Left ventricle myocardium inferior (tissue), 1 donor: Measurements from ENCODE around the gene LIX1L. TPM values are rescaled to one million over a fixed set of nuclear protein-coding genes. Genes with fewer than 3 reads are reported as not detected.

ENCODE experiments used
- DNase-seq: peaks from one replicate; pipeline ENCODE4 v3.0.0-alpha.2; 2020
- H3K27ac ChIP-seq: fragments of 200-600 bp; replicated peaks from 2 replicates; pipeline ENCODE4 v1.8.0; 2021
- H3K27me3 ChIP-seq: fragments of 200-600 bp; 2 replicates; pipeline ENCODE4 v1.8.0; 2021; ENCODE audit warnings: low read depth
- H3K36me3 ChIP-seq: fragments of 200-600 bp; 2 replicates; pipeline ENCODE4 v1.8.0; 2021
- H3K4me1 ChIP-seq: fragments of 200-600 bp; 2 replicates; pipeline ENCODE4 v1.8.0; 2021
- H3K4me3 ChIP-seq: fragments of 200-600 bp; 2 replicates; pipeline ENCODE4 v1.8.0; 2021; ENCODE audit warnings: mild to moderate bottlenecking, moderate library complexity
- H3K9me3 ChIP-seq: fragments of 200-600 bp; replicated peaks from 2 replicates; pipeline ENCODE4 v1.8.0; 2021
- intact Hi-C: fragments of 100-400 bp; cut with micrococcal nuclease; formaldehyde crosslinking; loops from one replicate; pipeline ENCODE4 v1.11.0; 2022
- total RNA-seq: library from RNA; stranded (reverse); fragmentation: NEBNext Ultra II Directional; extraction: Animal tissue kit (Norgen Biotek cat#: 25700); gene quantifications from one replicate; pipeline ENCODE4 v1.2.1, GENCODE V29; 2021
- TF ChIP-seq, protein P1 (sequence below): fragments of 200-600 bp; IDR thresholded peaks from 2 replicates; pipeline ENCODE4 v1.8.0; 2021; ENCODE audit warnings: antibody characterized with exemption, mild to moderate bottlenecking, borderline replicate concordance
- donor health status: DM: no; HTN: yes; CAD: no; lungs with severe emphysema.

Gene LIX1L
- total RNA-seq, 1 donor from 2014 or later, result 23.0 TPM

DNA sequence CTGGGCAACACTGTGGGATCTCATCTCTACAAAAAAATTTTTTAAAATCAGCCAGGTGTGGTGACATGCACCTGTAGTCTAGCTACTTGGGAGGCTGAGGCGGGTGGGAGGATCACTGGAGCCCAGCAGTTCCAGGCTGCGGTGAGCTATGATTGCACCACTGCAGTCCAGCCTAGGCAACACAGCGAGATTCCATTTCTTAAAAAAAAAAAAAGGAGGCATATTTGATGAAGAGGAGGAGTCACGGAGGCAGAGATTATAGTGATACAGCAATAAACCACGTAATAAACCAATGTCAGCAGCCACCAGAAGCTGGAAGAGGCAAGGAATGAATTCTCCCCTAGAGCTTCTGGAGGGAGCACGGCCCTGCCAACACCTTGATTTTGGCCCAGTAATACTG is 4.0 kb downstream of the LIX1L start:
- H3K4me3 ChIP-seq, result no peak overlapping the region
- H3K36me3 ChIP-seq, result peaks cover 11% of the 10 kb centered on the region
- TF ChIP-seq, protein P1, sequence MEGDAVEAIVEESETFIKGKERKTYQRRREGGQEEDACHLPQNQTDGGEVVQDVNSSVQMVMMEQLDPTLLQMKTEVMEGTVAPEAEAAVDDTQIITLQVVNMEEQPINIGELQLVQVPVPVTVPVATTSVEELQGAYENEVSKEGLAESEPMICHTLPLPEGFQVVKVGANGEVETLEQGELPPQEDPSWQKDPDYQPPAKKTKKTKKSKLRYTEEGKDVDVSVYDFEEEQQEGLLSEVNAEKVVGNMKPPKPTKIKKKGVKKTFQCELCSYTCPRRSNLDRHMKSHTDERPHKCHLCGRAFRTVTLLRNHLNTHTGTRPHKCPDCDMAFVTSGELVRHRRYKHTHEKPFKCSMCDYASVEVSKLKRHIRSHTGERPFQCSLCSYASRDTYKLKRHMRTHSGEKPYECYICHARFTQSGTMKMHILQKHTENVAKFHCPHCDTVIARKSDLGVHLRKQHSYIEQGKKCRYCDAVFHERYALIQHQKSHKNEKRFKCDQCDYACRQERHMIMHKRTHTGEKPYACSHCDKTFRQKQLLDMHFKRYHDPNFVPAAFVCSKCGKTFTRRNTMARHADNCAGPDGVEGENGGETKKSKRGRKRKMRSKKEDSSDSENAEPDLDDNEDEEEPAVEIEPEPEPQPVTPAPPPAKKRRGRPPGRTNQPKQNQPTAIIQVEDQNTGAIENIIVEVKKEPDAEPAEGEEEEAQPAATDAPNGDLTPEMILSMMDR, result no peak
- H3K27ac ChIP-seq, result no peak overlapping the region
- no peaks in the 10 kb centered on the region for H3K9me3 ChIP-seq
- no peak for DNase-seq
- intact Hi-C loops, result no loop called here
- no peaks in the 10 kb centered on the region for H3K27me3 ChIP-seq
- H3K4me1 ChIP-seq, result peaks cover 85% of the 10 kb centered on the region

DNA sequence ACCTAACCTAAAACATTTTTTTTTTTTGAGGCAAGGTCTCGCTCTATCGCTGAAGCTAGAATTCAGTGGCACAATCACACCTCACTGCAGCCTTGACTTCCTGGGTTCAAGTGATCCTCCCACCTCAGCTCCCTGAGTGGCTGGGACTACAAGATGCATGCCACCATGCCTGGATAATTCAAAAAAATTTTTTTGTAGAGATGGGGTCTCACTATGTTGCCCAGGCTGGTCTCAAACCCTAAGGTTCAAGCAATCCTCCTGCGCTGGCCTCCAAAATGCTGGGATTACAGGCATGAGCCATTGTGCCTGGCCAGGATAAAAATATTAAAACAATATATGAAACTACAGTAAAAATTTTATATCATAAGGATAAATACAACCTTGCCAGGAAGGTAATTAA is 4.9 kb downstream of the LIX1L start:
- no peak overlapping the region for H3K27ac ChIP-seq
- H3K36me3 ChIP-seq, result peaks cover 11% of the 10 kb centered on the region
- no peaks in the 10 kb centered on the region for H3K9me3 ChIP-seq
- DNase-seq, result no peak
- intact Hi-C loops, result no loop called here
- H3K27me3 ChIP-seq, result no peaks in the 10 kb centered on the region
- peaks cover 86% of the 10 kb centered on the region for H3K4me1 ChIP-seq
- no peak overlapping the region for H3K4me3 ChIP-seq
- TF ChIP-seq, protein P1, result no peak

DNA sequence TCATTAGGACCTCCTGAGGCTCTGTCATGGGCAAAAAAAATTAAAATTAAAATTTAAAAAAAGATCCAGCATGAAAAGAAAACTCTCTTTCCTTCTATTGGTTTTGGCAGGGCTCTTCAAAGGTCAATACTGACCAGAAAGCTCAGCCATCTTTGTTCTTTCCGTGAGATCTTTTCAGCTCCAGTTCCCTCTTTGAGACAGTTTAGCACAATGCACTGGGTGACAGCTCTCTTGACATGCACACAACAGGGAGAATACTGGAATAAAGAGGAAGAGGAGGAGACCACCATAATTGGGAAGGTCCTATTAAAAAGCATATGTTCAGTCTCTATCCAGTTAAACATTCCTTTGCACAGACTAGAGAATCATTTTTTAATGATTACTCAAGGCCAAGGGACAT is 6.3 kb downstream of the LIX1L start:
- DNase-seq, result no peak
- H3K27me3 ChIP-seq, result no peaks in the 10 kb centered on the region
- H3K27ac ChIP-seq, result no peak overlapping the region
- intact Hi-C loops, result no loop called here
- peaks cover 20% of the 10 kb centered on the region for H3K36me3 ChIP-seq
- TF ChIP-seq, protein P1, result no peak
- H3K4me3 ChIP-seq, result no peak overlapping the region
- peaks cover 74% of the 10 kb centered on the region for H3K4me1 ChIP-seq
- H3K9me3 ChIP-seq, result no peaks in the 10 kb centered on the region

DNA sequence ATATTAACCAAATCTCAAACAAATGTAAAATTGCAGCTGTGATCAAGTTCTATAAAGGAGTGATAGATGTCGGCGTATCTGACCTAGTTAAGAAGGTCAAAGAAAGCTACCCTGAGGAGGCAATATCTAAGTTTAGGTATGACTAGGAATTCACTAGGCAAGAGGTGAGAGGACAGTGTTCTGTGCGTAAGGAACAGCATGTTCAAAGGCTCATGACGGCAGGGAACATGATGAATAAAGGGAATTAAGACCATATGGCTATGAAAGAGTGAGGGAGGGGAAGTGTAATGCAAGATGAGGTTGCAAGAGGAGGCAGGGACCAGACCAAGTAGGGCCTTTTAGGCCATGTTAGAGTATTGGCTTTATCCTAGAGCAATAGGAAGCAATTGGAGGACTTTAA is 8.6 kb downstream of the LIX1L start:
- TF ChIP-seq, protein P1, result no peak
- peaks cover 51% of the 10 kb centered on the region for H3K4me1 ChIP-seq
- no peaks in the 10 kb centered on the region for H3K9me3 ChIP-seq
- DNase-seq, result no peak
- H3K36me3 ChIP-seq, result peaks cover 36% of the 10 kb centered on the region
- H3K4me3 ChIP-seq, result no peak overlapping the region
- H3K27ac ChIP-seq, result peak overlapping the region; percentile 62
- intact Hi-C loops, result no loop called here
- no peaks in the 10 kb centered on the region for H3K27me3 ChIP-seq

DNA sequence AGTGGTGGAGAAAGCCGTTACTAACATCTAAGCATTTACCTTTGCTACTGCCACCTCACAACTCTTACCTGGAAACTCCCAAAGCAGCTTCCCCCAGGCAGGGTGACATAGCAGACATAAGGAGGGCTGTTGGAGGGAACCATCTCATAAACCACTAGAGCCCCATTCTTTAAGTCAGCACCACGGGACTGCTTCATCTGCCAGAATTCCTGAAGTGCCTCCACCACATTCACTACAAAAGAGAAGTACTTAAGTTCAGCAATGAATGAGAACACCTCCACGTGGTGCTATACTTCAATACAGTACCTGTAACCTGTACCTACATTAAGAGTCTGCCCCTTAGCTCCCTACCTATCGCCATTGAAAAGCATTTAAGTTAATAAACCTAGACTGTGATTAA is 10.3 kb downstream of the LIX1L start:
- Histone ChIP-seq H3K9me3 (no peaks in the 10 kb centered on the region), H3K4me3 (no peak overlapping the region), H3K4me1 (peaks cover 43% of the 10 kb centered on the region), H3K27ac (peak overlapping the region; percentile 62), H3K36me3 (peaks cover 52% of the 10 kb centered on the region), H3K27me3 (no peaks in the 10 kb centered on the region)
- intact Hi-C loops, result no loop called here
- DNase-seq, result no peak
- TF ChIP-seq, protein P1, result no peak

DNA sequence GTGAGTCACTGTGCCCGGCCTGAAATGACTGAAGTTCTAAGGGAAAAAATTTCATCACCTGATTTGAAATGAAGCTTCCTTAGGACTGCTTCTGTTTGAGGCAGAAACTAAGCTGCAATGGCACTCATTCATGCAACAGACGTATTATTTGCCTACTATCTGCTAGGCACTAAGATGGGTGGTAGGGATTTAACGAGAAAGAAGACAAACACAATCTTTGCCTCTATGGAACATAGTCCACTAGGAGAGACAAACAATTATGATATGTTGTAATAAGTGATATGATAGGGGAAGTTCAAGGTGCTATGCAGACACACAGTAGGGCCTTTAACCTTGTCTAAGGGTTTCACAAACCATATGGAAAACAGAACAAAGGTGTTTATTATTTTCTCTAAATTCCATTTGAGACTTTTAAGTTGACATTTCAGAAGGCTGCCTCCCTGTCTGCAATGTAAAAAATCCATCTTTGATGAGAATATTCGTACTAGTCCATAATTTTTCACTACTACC is 11.3 kb downstream of the LIX1L start:
- DNase-seq, result no peak
- Histone ChIP-seq H3K9me3 (no peaks in the 10 kb centered on the region), H3K27ac (no peak overlapping the region), H3K27me3 (no peaks in the 10 kb centered on the region), H3K36me3 (peaks cover 55% of the 10 kb centered on the region), H3K4me3 (no peak overlapping the region), H3K4me1 (peaks cover 36% of the 10 kb centered on the region)
- intact Hi-C loops, result no loop called here
- TF ChIP-seq, protein P1, result no peak
